SH-SY5Y (cell line): ENCODE measurements around the gene ACSL6.

Experiments
- GATA2 ChIP-seq: IDR thresholded peaks from 2 replicates; pipeline ENCODE4 v1.6.1; 2011; ENCODE audit warnings: mild to moderate bottlenecking, low read depth, low read length
- GATA3 ChIP-seq: IDR thresholded peaks from 2 replicates; pipeline ENCODE4 v1.6.1; 2011; ENCODE audit warnings: low read depth, mild to moderate bottlenecking, low read length, moderate library complexity

DNA sequence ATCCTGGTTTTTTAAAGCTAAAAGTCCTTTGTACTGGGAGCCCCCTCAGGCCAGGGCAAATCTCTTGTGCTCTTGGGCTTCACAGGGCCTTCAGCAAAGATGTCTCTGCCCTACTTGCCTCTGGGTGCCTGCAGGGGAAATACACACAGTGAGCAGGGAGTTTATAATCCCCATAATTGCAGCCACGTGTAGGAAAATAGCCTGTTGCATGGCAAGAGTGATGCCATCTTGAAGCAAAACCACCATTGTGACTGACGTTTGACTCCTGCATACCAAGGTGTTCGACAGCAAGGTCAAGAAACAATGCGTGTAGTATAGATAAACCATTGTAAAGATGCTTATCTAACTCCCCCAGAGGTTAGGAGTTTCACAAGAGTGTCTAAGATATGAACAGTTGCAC lies 37.6 kb upstream of the ACSL6 start:
- TF ChIP-seq GATA2 (no peak), GATA3 (no peak)
